Colonic mucosa (tissue), 4 donors: ENCODE data around the gene TCERG1L. TPM values are rescaled to one million over a fixed set of nuclear protein-coding genes. Genes with fewer than 3 reads are reported as not detected.

Experiments used
- DNase-seq: peaks from one replicate; pipeline ENCODE4 v3.0.0-alpha.2; 2020
- H3K27ac ChIP-seq: fragments of 200-600 bp; one replicate; pipeline ENCODE4 v1.8.0; 2021
- H3K27me3 ChIP-seq: fragments of 200-600 bp; one replicate; pipeline ENCODE4 v1.8.0; 2021
- H3K36me3 ChIP-seq: fragments of 200-600 bp; one replicate; pipeline ENCODE4 v1.8.0; 2021
- H3K4me1 ChIP-seq: fragments of 200-600 bp; one replicate; pipeline ENCODE4 v1.8.0; 2021; ENCODE audit warnings: mild to moderate bottlenecking
- H3K4me3 ChIP-seq: fragments of 200-600 bp; one replicate; pipeline ENCODE4 v1.8.0; 2021
- H3K9ac ChIP-seq, 2 donors: one replicate each; pipeline ENCODE4 v1.7.0; 2013; ENCODE audit warnings: control low read depth in 2 of 2, low read depth in 2 of 2, low read length in 2 of 2
- H3K9me3 ChIP-seq: fragments of 200-600 bp; one replicate; pipeline ENCODE4 v1.8.0; 2021
- CTCF ChIP-seq: fragments of 200-600 bp; IDR thresholded peaks from one replicate; pipeline ENCODE4 v1.8.0; 2022; ENCODE audit warnings: antibody characterized with exemption, mild to moderate bottlenecking
- intact Hi-C: fragments of 100-400 bp; cut with DNase I; formaldehyde crosslinking; loops from one replicate; pipeline ENCODE4 v1.14.1; 2022
- total RNA-seq, 2 donors: library from RNA; stranded (reverse); fragmentation: NEBNext Ultra II Directional in 1 of 2; extraction: Animal tissue kit (Norgen Biotek cat#: 25700) in 1 of 2; gene quantifications; one replicate each; pipeline ENCODE4 v1.2.1, GENCODE V29; 2021
- donor health status: healthy.
- donor health status: DM: no; HTN: no; CAD: no.
- donor health status: DM: no; HTN: no; CAD: no.

TCERG1L gene
- total RNA-seq, 2 donors from 2014 or later, result not detected

- Histone ChIP-seq H3K36me3 (no peaks in the 10 kb centered on the region), H3K27ac (no peak overlapping the region), H3K9me3 (no peaks in the 10 kb centered on the region), H3K9ac (no peak overlapping the region), H3K4me1 (no peaks in the 10 kb centered on the region), H3K4me3 (no peak overlapping the region), H3K27me3 (no peaks in the 10 kb centered on the region)
- intact Hi-C loops, result no loop called here
- no peak for TF ChIP-seq CTCF
- no peak for DNase-seq
Measured at GRCh38 chr10:131049016-131049415, 262.5 kb downstream of the TCERG1L start.

GRCh38 chr10:131048606-131049005 lies 262.9 kb downstream of the TCERG1L start:
- no peak for TF ChIP-seq CTCF
- Histone ChIP-seq H3K4me3 (no peak overlapping the region), H3K9ac (no peak overlapping the region), H3K27ac (no peak overlapping the region), H3K4me1 (no peaks in the 10 kb centered on the region), H3K36me3 (no peaks in the 10 kb centered on the region), H3K27me3 (no peaks in the 10 kb centered on the region), H3K9me3 (no peaks in the 10 kb centered on the region)
- intact Hi-C loops, result no loop called here
- no peak for DNase-seq

- Histone ChIP-seq H3K27ac (no peak overlapping the region), H3K4me1 (no peaks in the 10 kb centered on the region), H3K9me3 (no peaks in the 10 kb centered on the region), H3K4me3 (no peak overlapping the region), H3K9ac (no peak overlapping the region), H3K27me3 (no peaks in the 10 kb centered on the region), H3K36me3 (no peaks in the 10 kb centered on the region)
- intact Hi-C loops, result no loop called here
- no peak for DNase-seq
- TF ChIP-seq CTCF, result no peak
Measured at GRCh38 chr10:131047501-131047900, 264.0 kb downstream of the TCERG1L start.

GRCh38 chr10:131046194-131046593 lies 265.3 kb downstream of the TCERG1L start:
- no peak for DNase-seq
- Histone ChIP-seq H3K9ac (no peak overlapping the region), H3K36me3 (no peaks in the 10 kb centered on the region), H3K9me3 (no peaks in the 10 kb centered on the region), H3K27me3 (no peaks in the 10 kb centered on the region), H3K4me3 (no peak overlapping the region), H3K27ac (no peak overlapping the region), H3K4me1 (no peaks in the 10 kb centered on the region)
- TF ChIP-seq CTCF, result no peak
- intact Hi-C loops, result no loop called here

- H3K9ac ChIP-seq, result no peak overlapping the region
- H3K9me3 ChIP-seq, result no peaks in the 10 kb centered on the region
- H3K4me3 ChIP-seq, result no peak overlapping the region
- H3K4me1 ChIP-seq, result no peaks in the 10 kb centered on the region
- intact Hi-C loops, result no loop called here
- H3K27ac ChIP-seq, result no peak overlapping the region
- no peaks in the 10 kb centered on the region for H3K36me3 ChIP-seq
- H3K27me3 ChIP-seq, result no peaks in the 10 kb centered on the region
- DNase-seq, result no peak
- no peak for TF ChIP-seq CTCF
Measured at GRCh38 chr10:131044379-131045111, 267.0 kb downstream of the TCERG1L start.
